NCI-H2227 treated with DMSO at 0.1 percent for 48 hours (cell line): ENCODE measurements around the gene POMZP3.
"Not testable (repeated sequence)": the region's sequence is repeated elsewhere in the genome, so short reads cannot be mapped to it uniquely, and the experiment has no call there.

Experiments
- DNase-seq: peaks from one replicate; lab custom pipeline; 2025; lab: John Stamatoyannopoulos, UW

POMZP3 gene

DNA sequence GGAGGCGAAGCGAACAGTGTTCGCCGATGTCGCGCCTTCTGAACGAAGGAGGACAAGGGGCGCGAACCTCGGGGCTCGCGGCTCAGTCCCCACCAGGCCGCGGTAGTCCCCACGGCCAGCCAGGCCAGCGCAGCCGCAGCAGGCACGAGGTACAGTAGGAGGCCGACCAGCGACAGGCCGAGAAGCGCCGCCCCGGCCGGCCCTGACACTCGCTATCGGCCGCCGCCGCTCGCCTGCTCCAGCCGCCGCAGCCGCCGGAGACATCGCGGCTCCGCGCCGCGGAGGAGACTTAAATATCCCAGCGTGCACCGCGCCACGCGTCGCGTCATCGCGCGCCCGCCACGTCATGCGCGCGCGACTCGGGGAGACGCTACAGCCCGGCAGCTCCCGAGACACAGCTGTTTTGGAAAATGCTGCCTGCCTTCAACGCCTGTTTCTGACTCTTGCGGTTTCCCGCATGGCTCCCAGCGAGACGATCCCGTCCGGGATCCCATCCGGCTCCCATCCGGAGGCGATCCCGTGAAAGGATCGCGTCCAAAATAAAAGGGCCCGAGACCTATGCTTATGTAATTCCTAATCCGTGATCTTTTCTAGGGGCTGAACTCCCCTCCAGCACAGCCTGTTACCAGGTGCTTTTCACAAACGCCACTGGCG, at the start of gene POMZP3:
TSS of gene POMZP3 (minus strand) at position 291 of the 654 bp plus-strand sequence. CDS start 1,215 bp downstream, outside the sequence.
- not testable (repeated sequence) for DNase-seq

DNA sequence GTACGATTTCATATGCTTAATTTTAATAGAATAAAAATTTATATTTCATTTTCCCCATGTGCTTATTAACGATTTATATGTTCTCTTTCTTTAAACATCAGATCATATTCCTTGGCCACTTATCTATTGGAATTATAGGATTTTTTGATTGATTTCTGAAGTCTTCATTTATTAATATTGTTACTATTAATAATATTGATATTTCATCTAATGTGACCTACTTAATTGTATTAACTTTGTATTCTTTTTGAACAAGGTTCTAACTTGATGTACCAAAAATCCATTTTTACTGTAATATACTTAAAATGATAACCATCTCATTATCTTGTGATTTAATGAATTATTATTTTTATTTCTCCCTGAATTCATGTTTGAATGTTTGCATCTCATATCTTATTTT, 48.7 kb upstream of the POMZP3 start:
- not testable (repeated sequence) for DNase-seq

DNA sequence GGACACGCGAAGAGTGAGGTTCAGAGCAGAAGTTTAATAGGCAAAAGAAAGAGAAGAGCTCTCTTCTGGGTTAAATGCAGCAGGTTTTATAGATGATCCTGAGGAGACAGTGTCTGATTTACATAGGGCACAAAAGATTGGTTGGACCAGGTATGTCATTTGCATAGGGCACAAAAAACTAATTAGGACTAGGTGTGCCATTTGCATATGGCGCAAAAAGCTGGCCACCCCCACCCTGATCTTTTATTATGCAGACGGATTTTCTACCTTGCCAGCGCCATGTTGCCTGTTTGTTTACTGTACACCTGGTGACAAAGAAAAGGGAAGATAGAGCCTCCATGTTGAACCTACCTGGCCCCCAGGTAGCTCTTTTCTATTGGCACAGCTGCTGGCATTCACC, 46.3 kb upstream of the POMZP3 start:
- not testable (repeated sequence) for DNase-seq

DNA sequence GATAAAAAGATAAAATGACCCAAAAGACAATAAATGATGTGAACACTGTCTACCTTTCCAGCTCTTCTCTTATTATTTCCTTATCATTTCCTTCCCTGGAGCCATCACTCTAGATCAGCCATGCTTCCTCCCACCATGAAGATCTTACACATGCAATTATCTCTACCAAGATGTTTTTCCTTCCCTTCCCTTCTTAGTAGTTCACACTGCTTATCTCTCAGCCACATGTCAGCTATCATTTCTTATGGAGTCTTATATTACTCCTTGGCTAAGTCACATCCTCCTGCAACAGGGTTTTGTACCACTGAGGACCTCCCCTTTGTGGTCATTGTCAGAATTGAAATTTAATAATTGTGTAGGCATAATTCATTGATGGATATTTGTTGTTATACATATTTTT, 32.1 kb upstream of the POMZP3 start:
- not testable (repeated sequence) for DNase-seq

DNA sequence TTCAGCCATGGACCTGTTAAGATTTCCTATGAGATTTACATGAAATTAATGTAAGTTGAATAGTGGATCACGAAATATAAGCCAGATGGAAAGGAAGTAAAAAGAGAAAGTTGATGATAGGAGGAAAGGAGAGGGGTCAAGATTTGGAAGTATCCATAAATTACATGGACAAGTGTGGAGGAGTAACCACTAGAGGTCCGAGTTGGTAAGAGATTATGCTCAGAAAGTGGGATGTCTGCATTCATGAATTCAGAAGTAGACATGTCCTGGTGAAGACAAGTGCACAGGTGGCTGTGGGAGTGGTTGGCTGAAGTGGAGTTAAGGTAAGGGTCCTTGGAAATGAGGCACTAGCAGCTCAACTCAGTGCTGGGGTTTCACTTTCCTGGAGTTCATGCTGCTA, 29.3 kb upstream of the POMZP3 start:
- DNase-seq, result not testable (repeated sequence)

DNA sequence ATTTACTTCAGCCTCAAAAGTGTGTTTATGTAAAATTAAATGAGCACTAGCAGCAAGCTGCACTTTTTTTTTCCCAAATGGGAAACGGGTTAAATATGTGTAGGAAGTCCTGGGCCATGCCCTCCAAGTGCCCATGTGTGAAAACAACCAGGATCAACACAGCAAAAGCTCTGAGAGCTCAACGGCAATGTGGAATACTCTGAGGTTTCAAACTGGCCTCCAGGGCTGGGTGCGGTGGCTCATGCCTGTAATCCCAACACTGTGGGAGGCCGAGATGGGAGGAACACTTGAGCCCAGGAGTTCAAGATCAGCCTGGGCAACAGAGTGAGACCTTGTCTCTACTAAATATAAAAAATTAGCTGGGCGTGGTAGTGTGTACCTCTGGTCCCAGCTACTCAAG, 15.5 kb upstream of the POMZP3 start:
- not testable (repeated sequence) for DNase-seq

DNA sequence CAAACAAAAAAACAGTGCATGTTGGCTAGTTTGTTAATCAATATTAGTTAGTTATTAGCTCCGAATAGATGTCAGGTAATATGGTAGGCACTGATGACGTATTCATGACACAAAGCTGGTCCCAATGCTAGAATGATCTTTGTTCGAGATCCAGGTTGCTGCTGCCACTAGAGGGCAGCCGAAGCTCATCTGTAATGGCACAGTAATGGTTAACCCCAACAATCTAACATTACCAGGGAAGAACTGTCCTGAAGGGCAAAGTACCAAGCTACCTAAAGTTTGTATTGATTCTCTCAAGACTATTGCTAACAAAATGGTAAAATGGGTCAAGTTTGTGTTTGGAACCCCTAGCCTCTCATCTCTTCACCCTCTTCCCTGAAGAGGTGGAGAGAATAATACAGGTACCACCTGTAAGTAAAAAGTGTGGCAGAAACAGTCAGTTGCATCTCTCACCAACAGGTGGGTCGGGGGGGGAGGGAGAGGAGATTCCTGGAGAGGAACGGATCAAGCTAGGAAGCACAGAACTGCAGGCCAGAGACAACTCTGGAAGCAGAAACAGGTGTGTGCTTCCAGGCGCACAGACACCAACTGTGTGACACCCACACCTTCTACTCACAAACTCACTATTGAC, 10.1 kb upstream of the POMZP3 start:
- DNase-seq, result not testable (repeated sequence)

DNA sequence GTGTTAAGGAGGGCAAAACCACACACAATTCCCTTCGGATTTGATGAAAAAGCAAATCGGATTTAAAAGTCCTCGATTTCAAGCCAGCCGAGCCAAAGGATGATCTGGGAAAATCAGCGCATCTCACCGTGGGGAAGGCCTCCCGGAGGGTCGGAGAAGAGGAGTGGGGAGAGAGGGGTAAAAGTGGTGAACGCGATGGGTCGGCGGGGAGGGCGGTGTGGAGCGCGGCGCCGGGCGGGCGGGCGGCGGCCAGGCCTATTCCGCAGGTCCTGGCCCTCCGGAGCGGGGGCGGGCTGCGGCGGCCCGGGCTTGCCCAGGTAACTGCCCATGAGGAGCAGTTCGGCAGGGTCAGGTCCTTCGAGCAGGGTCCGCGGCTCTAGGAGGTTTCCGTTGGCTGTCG, 498 bp downstream of the POMZP3 start:
- not testable (repeated sequence) for DNase-seq

DNA sequence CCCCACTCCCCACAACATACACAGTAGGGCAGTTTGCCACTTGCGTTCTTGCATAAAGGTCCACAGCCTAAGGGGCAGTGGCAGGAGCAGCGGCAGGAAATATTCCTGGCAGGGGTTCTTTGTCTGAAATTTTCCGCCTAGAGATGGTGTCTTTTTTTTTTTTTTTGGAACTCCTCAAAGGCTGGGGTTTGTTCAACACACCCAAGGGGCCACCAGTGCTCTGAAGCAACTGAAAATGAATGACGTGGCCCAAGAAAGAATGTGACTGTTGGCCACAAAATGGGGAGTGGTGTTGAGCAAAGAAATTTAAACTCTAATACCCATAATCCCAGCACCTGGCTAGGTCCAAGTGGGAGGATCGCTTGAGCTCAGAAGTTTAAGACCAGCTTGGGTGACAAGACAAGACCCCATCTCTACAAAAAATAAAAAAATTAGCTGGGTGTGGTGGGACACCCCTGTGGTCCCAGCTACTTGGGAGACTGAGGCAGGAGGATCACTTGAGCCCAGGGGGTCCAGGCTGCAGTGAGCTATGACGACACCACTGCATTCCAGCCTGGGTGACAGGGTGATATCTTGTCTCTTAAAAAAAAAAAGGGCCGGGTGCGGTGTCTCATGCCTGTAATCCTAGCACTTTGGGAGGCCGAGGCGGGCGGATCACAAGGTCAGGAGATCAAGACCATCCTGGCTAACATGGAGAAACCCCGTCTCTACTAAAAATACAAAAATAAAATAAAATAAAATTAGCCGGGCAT, 7.5 kb downstream of the POMZP3 start:
- DNase-seq, result not testable (repeated sequence)

DNA sequence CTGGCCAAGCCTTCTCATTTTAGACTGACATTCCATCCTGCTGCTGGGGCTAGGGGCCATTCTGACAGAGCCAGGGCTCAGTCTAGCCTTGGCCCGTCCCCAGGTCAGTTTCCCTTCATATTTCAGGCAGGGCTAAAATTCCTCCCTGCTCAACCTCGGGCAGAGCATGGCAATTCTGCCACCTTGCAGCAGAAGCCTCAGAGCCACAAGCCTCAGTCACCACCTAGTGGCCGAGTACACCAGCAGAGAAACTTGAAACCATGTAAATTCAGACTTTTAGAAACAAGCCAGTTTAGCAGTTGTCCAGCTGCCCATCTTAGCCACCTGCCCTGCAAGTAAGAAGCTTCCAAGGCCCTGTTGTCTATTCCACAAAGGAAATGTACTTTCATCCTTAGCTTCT, 13.3 kb downstream of the POMZP3 start:
- not testable (repeated sequence) for DNase-seq

DNA sequence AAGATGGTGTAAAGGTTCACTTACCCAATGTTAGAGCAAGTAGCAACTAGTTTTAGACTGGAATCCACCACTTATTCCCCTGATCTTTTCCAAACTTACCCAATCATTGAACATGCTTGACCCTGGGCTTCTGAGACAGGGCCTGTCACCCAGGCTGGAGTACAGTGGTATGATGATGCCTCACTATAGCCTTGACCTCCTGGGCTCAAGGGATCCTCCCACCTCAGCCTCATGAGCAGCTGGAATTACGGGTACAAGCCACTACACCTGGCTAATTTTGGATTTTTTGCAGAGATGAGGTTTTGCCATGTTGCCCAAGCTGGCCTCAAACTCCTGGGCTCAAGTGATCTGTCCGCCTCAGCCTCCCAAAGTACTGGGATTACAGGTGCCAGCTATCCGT, 14.8 kb downstream of the POMZP3 start:
- not testable (repeated sequence) for DNase-seq

DNA sequence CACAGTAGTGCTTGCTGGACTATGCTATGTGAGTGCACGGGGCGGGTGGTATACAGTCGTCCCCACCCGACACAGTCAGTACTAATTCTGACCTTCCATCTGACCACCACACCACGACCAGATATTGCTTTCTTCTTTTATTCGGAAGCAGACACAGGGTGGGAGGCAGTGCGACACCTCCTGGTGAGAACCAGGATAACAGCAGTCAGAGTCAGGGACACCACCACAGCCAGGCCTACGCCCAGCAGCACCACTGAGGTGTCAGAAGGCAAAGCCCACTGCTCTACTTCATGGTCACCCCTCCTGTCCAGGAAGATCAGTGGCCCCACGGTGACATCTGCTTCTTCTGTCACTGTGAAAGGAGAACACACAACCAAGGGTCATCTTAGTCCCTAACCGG, 17.2 kb downstream of the POMZP3 start:
- DNase-seq, result not testable (repeated sequence)

DNA sequence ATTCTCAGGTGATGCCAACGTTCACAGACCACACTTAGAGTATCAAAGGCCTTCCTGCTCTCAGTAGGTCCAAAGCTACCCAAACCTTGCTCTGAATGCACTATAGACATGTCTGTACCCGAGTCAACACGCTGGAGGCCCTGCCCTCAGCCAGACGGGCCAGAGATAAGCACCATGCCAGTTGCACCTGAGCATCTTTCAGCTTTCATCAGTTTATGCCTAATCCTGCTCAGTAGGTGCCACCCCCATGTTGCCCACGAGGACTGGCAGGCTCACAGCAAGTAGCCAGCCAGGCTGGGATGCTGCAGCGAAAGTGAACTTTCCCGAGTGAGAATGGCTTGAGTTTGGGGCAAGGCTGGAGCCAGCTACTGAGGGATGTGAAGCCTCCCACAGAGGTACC, 18.6 kb downstream of the POMZP3 start:
- not testable (repeated sequence) for DNase-seq

DNA sequence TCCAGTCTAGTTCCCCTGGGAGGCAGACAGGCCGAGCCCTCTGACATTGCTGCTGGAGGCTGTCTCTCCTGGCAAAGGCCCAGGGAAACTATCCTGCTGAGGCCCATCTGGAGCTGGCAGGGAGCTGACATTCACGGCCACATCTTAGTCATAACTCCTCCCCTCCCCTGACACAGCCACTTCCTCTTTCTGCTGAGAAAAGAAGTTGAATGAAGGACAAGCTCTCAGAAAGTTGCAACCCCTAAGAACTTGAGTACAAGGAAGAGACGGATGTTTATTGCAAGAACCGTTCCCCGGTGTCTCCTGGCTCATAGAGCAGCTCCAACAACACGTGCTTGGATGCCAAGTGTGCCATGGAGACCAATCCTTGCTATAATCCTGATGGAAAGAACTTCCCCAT, 21.1 kb downstream of the POMZP3 start:
- DNase-seq, result not testable (repeated sequence)

DNA sequence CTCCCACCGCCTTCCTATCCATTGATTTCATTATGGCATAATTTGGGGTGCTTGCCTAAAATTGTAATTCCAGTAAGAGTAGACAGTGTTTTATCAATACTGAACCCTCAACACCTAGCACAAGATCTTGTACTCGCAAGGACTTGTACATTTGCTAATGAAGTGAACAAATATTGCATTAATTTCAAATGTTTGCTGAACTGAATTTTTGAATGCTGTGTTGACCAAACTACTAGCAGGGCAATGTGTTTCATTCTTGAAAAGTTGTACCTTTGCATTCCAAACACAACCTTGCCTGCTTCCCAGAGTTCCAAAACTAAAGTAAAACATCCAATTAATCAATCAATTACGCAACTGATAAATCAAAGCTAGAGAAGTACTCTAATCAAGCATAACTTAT, 26.4 kb downstream of the POMZP3 start:
- DNase-seq, result not testable (repeated sequence)

DNA sequence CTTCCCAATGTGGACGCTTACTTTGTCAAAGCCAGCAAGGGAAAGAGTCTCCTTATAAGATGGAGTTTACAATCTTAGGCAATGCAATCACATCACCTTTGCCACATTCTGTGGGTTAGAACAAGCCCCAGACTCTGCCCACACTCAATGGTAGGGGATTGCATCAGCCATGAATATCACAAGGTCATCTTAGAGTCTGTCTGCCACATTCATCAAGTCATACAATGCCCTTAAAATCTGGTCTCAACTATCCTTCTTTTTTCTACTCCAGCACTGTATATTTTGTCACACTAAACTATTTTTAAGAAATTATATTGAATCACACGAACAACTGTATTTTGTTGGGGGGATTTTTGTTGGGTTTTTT, 27.0 kb downstream of the POMZP3 start:
- not testable (repeated sequence) for DNase-seq

DNA sequence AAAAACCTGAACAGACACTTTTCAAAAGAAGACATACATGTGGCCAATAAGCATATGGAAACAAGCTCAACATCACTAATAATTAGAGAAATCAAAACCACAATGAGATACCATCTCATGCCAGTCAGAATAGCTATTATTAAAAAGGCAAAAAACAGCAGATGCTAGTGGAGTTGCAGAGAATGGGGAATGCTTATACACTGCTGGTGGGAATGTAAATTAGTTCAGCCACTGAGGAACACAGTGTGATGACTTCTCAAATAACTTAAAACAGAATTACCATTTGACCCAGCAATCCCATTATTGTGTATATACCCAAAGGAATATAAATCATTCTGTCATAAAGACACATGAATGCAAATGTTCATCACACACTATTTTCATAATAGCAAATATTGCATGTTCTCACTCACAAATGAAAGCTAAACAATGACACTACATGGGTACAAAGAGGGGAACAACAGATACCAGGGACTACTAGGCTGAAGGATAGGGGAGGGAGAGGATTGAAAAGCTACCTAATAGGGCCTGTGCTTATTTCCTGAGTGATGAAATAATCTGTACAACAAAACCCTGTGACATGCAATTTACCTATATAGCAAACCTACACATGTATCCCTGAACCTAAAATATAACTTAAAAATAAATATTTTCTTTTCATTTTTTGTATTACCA, 28.4 kb downstream of the POMZP3 start:
- DNase-seq, result not testable (repeated sequence)

DNA sequence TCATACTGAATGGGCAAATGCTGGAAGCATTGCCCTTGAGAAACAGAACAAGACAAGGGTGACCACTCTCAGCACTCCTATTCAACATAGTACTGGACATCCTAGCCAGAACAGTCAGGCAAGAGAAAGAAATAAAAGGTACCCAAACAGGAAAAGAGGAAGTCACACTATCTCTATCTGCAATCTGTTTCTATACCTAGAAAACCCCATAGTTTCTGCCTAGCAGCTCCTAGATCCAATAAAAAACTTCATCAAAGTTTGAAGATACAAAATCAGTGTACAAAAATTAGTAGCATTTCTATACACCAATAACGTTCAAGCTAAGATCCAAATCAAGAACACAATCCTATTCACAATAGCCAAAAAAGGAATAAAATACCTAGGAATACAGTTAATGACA, 29.8 kb downstream of the POMZP3 start:
- not testable (repeated sequence) for DNase-seq

DNA sequence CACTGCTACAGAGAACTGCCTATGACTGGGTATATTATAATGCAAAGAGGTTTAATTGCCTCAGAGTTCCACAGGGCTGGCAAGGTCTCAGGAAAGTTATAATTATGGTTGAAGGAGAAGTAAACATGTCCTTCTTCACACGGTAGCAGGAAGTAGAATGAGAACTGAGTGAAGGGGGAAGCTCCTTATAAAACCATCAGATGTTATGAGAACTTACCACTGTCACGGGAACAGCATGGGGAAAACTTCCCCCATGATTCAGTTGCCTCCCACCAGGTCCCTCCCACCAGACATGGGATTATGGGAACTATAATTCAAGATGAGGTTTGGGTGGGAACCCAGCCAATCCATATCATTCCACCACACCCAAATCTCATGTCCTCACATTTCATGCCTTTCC, 34.4 kb downstream of the POMZP3 start:
- DNase-seq, result not testable (repeated sequence)

DNA sequence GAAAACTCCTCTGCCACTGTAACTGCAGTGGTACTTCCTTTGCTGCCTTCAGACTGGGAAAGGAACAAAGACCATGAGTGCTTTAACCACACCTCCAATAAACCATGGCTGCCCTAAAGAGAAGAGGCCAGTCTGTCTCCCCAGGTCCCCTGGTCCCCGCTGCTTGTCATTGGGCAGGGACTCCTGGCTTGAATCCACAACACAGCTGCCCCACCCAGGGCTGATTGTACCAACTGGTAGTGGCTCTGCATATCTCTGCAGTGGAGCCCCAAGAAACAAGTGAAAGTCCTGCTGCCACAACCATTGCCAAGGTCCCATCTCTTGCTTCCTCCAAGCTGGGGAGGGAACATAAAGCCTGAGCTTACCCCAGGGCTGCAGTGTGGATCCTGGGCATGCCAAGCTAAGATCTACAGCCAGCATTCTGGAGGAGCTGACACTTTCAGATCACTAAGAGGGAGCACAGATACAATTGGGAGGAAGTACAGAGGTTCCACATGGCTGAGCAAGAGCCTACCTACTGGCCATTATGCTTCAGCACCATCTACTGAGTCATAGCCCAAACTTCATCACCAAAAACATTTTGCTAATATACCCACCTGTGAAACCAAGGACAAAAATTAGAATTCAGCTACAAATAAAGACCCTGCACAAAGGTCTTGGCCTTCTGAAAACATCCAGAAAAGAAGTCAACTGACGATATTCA, 35.3 kb downstream of the POMZP3 start:
- DNase-seq, result not testable (repeated sequence)

DNA sequence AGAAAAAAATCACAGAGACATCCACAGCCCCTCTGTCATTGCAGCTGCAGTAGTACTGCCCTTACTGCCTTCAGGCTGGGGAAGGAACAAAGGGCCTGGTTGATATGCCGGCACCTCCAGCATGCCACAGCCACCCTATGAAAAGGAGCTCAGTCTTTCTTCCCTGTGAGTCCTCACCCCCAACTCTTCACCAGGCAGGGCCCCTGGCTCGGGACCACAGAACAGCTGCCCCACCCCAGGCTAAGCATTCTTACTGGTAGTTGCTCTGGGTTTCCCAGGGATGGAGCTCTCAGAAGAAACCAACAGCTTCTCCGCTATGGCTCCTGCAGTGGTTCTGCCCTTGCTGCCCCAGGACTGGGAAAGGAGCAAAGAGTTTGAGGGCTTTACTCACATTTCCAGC, 36.0 kb downstream of the POMZP3 start:
- DNase-seq, result not testable (repeated sequence)

DNA sequence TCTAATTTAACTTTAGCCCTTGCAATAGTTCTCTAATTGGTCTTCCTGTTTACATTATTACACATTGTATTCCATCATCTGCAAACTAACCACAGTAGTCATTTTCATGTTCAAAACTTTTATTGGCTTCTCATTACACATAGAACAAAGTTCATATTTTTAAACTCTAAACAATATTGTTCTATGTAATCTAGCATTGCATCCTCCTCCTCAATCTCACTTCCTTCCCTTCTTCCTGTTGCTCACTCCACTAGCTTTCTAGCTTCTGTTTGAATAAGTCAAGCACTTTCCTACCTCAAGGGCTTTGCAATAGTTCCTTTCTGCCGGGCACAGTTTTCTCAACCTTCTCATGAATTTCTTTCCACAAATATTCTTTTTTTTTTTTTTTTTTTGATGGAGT, 38.5 kb downstream of the POMZP3 start:
- not testable (repeated sequence) for DNase-seq
